ENCODE measurements around the gene ALDH1L1.
A peak's percentile ranks its signal among the peaks of the same experiment; 100 is the strongest.
"Not testable (repeated sequence)": the region's sequence is repeated elsewhere in the genome, so short reads cannot be mapped to it uniquely, and the experiment has no call there.

The ALDH1L1 gene

GRCh38 chr3:126103121-126104027, 77.0 kb downstream of the ALDH1L1 start:
- H3K4me3 Mint-ChIP-seq, result no peak overlapping the region
- no peak overlapping the region for H3K27ac Mint-ChIP-seq
- no peaks in the 10 kb centered on the region for H3K27me3 Mint-ChIP-seq
- H3K9me3 Mint-ChIP-seq, result no peaks in the 10 kb centered on the region
- H3K36me3 Mint-ChIP-seq, result no peaks in the 10 kb centered on the region
- no peaks in the 10 kb centered on the region for H3K4me1 Mint-ChIP-seq

- Mint-ChIP-seq H3K36me3 (no peaks in the 10 kb centered on the region), H3K4me1 (no peaks in the 10 kb centered on the region), H3K27me3 (no peaks in the 10 kb centered on the region), H3K27ac (no peak overlapping the region), H3K4me3 (no peak overlapping the region), H3K9me3 (no peaks in the 10 kb centered on the region)
Measured at GRCh38 chr3:126102530-126102951, 77.8 kb downstream of the ALDH1L1 start.

GRCh38 chr3:126102011-126102410, 78.4 kb downstream of the ALDH1L1 start:
- Mint-ChIP-seq H3K4me3 (no peak overlapping the region), H3K27me3 (no peaks in the 10 kb centered on the region), H3K4me1 (no peaks in the 10 kb centered on the region), H3K9me3 (no peaks in the 10 kb centered on the region), H3K36me3 (no peaks in the 10 kb centered on the region), H3K27ac (no peak overlapping the region)

GRCh38 chr3:126101521-126101982, 78.8 kb downstream of the ALDH1L1 start:
- no peak overlapping the region for H3K27ac Mint-ChIP-seq
- no peaks in the 10 kb centered on the region for H3K4me1 Mint-ChIP-seq
- H3K27me3 Mint-ChIP-seq, result no peaks in the 10 kb centered on the region
- no peaks in the 10 kb centered on the region for H3K9me3 Mint-ChIP-seq
- H3K4me3 Mint-ChIP-seq, result no peak overlapping the region
- H3K36me3 Mint-ChIP-seq, result no peaks in the 10 kb centered on the region

- Mint-ChIP-seq H3K4me3 (no peak overlapping the region), H3K27ac (no peak overlapping the region), H3K9me3 (no peaks in the 10 kb centered on the region), H3K4me1 (no peaks in the 10 kb centered on the region), H3K27me3 (no peaks in the 10 kb centered on the region), H3K36me3 (no peaks in the 10 kb centered on the region)
Measured at GRCh38 chr3:126100634-126101301, 79.6 kb downstream of the ALDH1L1 start.

- Mint-ChIP-seq H3K27ac (no peak overlapping the region), H3K4me1 (no peaks in the 10 kb centered on the region), H3K36me3 (peaks cover 2% of the 10 kb centered on the region), H3K4me3 (no peak overlapping the region), H3K27me3 (no peaks in the 10 kb centered on the region), H3K9me3 (peaks cover 5% of the 10 kb centered on the region)
Measured at GRCh38 chr3:126100269-126100633, 80.1 kb downstream of the ALDH1L1 start.

GRCh38 chr3:126098391-126098858, 82.0 kb downstream of the ALDH1L1 start:
- Mint-ChIP-seq H3K4me3 (no peak overlapping the region), H3K36me3 (peaks cover 2% of the 10 kb centered on the region), H3K27me3 (no peaks in the 10 kb centered on the region), H3K27ac (no peak overlapping the region), H3K9me3 (peaks cover 12% of the 10 kb centered on the region), H3K4me1 (no peaks in the 10 kb centered on the region)

GRCh38 chr3:126097801-126098200, 82.6 kb downstream of the ALDH1L1 start:
- Mint-ChIP-seq H3K4me1 (no peaks in the 10 kb centered on the region), H3K27me3 (no peaks in the 10 kb centered on the region), H3K4me3 (no peak overlapping the region), H3K27ac (no peak overlapping the region), H3K36me3 (peaks cover 2% of the 10 kb centered on the region), H3K9me3 (peaks cover 12% of the 10 kb centered on the region)

- H3K27ac Mint-ChIP-seq, H3K4me1 Mint-ChIP-seq, H3K36me3 Mint-ChIP-seq, H3K4me3 Mint-ChIP-seq, H3K27me3 Mint-ChIP-seq: not testable (repeated sequence)
- peaks cover 12% of the 10 kb centered on the region for H3K9me3 Mint-ChIP-seq
Measured at GRCh38 chr3:126096274-126096673, 84.1 kb downstream of the ALDH1L1 start.

- H3K4me3 Mint-ChIP-seq, H3K27ac Mint-ChIP-seq, H3K4me1 Mint-ChIP-seq, H3K27me3 Mint-ChIP-seq, H3K36me3 Mint-ChIP-seq: not testable (repeated sequence)
- H3K9me3 Mint-ChIP-seq, result peaks cover 12% of the 10 kb centered on the region
Measured at GRCh38 chr3:126092128-126092527, 88.3 kb downstream of the ALDH1L1 start.

- no peak overlapping the region for H3K4me3 Mint-ChIP-seq
- peaks cover 20% of the 10 kb centered on the region for H3K4me1 Mint-ChIP-seq
- no peaks in the 10 kb centered on the region for H3K27me3 Mint-ChIP-seq
- H3K27ac Mint-ChIP-seq, result no peak overlapping the region
- H3K9me3 Mint-ChIP-seq, result no peaks in the 10 kb centered on the region
- H3K36me3 Mint-ChIP-seq, result peaks cover 6% of the 10 kb centered on the region
Measured at GRCh38 chr3:126087552-126088175, 92.7 kb downstream of the ALDH1L1 start.

GRCh38 chr3:126085841-126086240, 94.5 kb downstream of the ALDH1L1 start:
- Mint-ChIP-seq H3K36me3 (no peaks in the 10 kb centered on the region), H3K27me3 (no peaks in the 10 kb centered on the region), H3K4me1 (peaks cover 20% of the 10 kb centered on the region), H3K27ac (no peak overlapping the region), H3K4me3 (no peak overlapping the region), H3K9me3 (no peaks in the 10 kb centered on the region)

- Mint-ChIP-seq H3K36me3 (no peaks in the 10 kb centered on the region), H3K27me3 (no peaks in the 10 kb centered on the region), H3K27ac (peak overlapping the region; percentile 56), H3K4me1 (peaks cover 20% of the 10 kb centered on the region), H3K9me3 (no peaks in the 10 kb centered on the region), H3K4me3 (peak overlapping the region; percentile 83)
Measured at GRCh38 chr3:126085276-126085675, 95.1 kb downstream of the ALDH1L1 start.

- H3K9me3 Mint-ChIP-seq, result no peaks in the 10 kb centered on the region
- peak overlapping the region; percentile 83 for H3K4me3 Mint-ChIP-seq
- H3K27me3 Mint-ChIP-seq, result no peaks in the 10 kb centered on the region
- peaks cover 24% of the 10 kb centered on the region for H3K4me1 Mint-ChIP-seq
- H3K36me3 Mint-ChIP-seq, result no peaks in the 10 kb centered on the region
- H3K27ac Mint-ChIP-seq, result peak overlapping the region; percentile 56
Measured at GRCh38 chr3:126084768-126085180, 95.6 kb downstream of the ALDH1L1 start.

GRCh38 chr3:126083913-126084767, 96.2 kb downstream of the ALDH1L1 start, which contains the start of gene SLC41A3:
SLC41A3 (minus strand) TSS chr3:126084124; CDS start chr3:126068219, 15,905 bp downstream.
- Mint-ChIP-seq H3K9me3 (no peaks in the 10 kb centered on the region), H3K27ac (peak within 1 kb of the TSS; percentile 97), H3K36me3 (peaks cover 2% of the 10 kb centered on the region), H3K4me3 (peak within 1 kb of the TSS; percentile 95), H3K27me3 (no peaks in the 10 kb centered on the region), H3K4me1 (peaks cover 24% of the 10 kb centered on the region)
